GM23338 (cell line): ENCODE measurements around the gene VWCE.

Source experiments
- CREB1 ChIP-seq: fragments of 250-450 bp; sonication (Bioruptor Pico); IDR thresholded peaks from 2 replicates; pipeline ENCODE4 v1.5.0; 2020; ENCODE audit warnings: low read depth, mild to moderate bottlenecking, moderate library complexity
- EZH2 ChIP-seq: fragments of 200-600 bp; sonication (generic); IDR thresholded peaks from one replicate; pipeline ENCODE4 v1.8.0; 2017; ENCODE audit warnings: antibody characterized with exemption, mild to moderate bottlenecking, low read depth; ENCODE audit not compliant: unreplicated experiment
- EZH2phosphoT487 ChIP-seq: fragments of 200-600 bp; sonication (generic); IDR thresholded peaks from one replicate; pipeline ENCODE4 v1.8.1; 2018; ENCODE audit warnings: antibody characterized with exemption; ENCODE audit not compliant: unreplicated experiment
- JUNB ChIP-seq: IDR thresholded peaks from one replicate; pipeline ENCODE4 v1.6.1; 2016; ENCODE audit warnings: antibody characterized with exemption; ENCODE audit not compliant: unreplicated experiment
- NANOG ChIP-seq: IDR thresholded peaks from 2 replicates; pipeline ENCODE4 v1.6.1; 2016; ENCODE audit warnings: antibody characterized with exemption, borderline replicate concordance
- POLR2AphosphoS5 ChIP-seq: IDR thresholded peaks from 2 replicates; pipeline ENCODE4 v1.6.1; 2016; ENCODE audit warnings: antibody characterized with exemption, low read depth
- ZNF331 ChIP-seq: fragments of 250-450 bp; sonication (Bioruptor Pico); IDR thresholded peaks from 2 replicates; pipeline ENCODE4 v1.5.0; 2020; ENCODE audit warnings: low read depth, mild to moderate bottlenecking, moderate library complexity
- TF ChIP-seq, protein P1 (sequence below), 2 experiments: fragments of 200-600 bp in 1 of 2; sonication (generic) in 1 of 2; conservative IDR thresholded peaks; 2 replicates each; pipeline versions ENCODE4 v1.5.1 to v1.6.1; 2016 to 2017; ENCODE audit warnings: antibody characterized with exemption in 2 of 2, low read depth in 2 of 2, mild to moderate bottlenecking in 2 of 2, moderate library complexity in 1 of 2
- TF ChIP-seq, protein P2 (sequence below): IDR thresholded peaks from one replicate; pipeline ENCODE4 v1.6.1; 2018; ENCODE audit warnings: antibody characterized with exemption; ENCODE audit not compliant: unreplicated experiment
- TF ChIP-seq, protein P3 (sequence below): IDR thresholded peaks from 2 replicates; pipeline ENCODE4 v1.6.1; 2016; ENCODE audit warnings: antibody characterized with exemption
- TF ChIP-seq, protein P4 (sequence below): fragments of 250-450 bp; sonication (Bioruptor Pico); IDR thresholded peaks from 2 replicates; pipeline ENCODE4 v1.5.0; 2020; ENCODE audit warnings: mild to moderate bottlenecking, moderate library complexity

DNA sequence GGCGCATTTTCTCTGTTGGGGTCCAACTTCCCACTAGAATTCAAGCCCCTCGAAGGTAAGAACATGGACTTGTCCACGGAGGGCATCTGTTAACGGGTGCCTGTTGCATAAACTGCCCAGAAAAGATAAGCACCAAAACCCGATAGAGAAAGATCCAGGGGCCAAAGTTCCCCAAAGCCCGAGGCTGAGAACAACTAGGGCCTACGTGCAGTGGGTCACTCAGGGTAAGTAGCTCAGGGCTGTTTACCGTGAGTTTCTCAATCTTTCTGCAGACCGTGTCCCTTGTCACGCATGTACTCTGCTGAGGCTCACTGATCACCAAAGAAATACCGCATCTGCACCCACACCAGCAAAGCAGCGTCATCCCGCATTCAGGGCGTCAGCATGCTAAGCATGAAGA, 29.8 kb downstream of the VWCE start:
- TF ChIP-seq, protein P1, sequence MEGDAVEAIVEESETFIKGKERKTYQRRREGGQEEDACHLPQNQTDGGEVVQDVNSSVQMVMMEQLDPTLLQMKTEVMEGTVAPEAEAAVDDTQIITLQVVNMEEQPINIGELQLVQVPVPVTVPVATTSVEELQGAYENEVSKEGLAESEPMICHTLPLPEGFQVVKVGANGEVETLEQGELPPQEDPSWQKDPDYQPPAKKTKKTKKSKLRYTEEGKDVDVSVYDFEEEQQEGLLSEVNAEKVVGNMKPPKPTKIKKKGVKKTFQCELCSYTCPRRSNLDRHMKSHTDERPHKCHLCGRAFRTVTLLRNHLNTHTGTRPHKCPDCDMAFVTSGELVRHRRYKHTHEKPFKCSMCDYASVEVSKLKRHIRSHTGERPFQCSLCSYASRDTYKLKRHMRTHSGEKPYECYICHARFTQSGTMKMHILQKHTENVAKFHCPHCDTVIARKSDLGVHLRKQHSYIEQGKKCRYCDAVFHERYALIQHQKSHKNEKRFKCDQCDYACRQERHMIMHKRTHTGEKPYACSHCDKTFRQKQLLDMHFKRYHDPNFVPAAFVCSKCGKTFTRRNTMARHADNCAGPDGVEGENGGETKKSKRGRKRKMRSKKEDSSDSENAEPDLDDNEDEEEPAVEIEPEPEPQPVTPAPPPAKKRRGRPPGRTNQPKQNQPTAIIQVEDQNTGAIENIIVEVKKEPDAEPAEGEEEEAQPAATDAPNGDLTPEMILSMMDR (conservative IDR thresholded peaks at IDR 0.05; ENCODE audit: low read depth in 2 of 2): no peak
- TF ChIP-seq CREB1 (CRISPR knock-in tag): no peak
- no peak for TF ChIP-seq POLR2AphosphoS5
- no peak for TF ChIP-seq EZH2
- TF ChIP-seq, protein P2, sequence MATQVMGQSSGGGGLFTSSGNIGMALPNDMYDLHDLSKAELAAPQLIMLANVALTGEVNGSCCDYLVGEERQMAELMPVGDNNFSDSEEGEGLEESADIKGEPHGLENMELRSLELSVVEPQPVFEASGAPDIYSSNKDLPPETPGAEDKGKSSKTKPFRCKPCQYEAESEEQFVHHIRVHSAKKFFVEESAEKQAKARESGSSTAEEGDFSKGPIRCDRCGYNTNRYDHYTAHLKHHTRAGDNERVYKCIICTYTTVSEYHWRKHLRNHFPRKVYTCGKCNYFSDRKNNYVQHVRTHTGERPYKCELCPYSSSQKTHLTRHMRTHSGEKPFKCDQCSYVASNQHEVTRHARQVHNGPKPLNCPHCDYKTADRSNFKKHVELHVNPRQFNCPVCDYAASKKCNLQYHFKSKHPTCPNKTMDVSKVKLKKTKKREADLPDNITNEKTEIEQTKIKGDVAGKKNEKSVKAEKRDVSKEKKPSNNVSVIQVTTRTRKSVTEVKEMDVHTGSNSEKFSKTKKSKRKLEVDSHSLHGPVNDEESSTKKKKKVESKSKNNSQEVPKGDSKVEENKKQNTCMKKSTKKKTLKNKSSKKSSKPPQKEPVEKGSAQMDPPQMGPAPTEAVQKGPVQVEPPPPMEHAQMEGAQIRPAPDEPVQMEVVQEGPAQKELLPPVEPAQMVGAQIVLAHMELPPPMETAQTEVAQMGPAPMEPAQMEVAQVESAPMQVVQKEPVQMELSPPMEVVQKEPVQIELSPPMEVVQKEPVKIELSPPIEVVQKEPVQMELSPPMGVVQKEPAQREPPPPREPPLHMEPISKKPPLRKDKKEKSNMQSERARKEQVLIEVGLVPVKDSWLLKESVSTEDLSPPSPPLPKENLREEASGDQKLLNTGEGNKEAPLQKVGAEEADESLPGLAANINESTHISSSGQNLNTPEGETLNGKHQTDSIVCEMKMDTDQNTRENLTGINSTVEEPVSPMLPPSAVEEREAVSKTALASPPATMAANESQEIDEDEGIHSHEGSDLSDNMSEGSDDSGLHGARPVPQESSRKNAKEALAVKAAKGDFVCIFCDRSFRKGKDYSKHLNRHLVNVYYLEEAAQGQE: no peak
- TF ChIP-seq, protein P3, sequence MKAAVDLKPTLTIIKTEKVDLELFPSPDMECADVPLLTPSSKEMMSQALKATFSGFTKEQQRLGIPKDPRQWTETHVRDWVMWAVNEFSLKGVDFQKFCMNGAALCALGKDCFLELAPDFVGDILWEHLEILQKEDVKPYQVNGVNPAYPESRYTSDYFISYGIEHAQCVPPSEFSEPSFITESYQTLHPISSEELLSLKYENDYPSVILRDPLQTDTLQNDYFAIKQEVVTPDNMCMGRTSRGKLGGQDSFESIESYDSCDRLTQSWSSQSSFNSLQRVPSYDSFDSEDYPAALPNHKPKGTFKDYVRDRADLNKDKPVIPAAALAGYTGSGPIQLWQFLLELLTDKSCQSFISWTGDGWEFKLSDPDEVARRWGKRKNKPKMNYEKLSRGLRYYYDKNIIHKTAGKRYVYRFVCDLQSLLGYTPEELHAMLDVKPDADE: no peak
- TF ChIP-seq ZNF331 (CRISPR knock-in tag): no peak
- no peak for TF ChIP-seq NANOG
- no peak for TF ChIP-seq JUNB
- TF ChIP-seq EZH2phosphoT487: no peak
- TF ChIP-seq, protein P4, sequence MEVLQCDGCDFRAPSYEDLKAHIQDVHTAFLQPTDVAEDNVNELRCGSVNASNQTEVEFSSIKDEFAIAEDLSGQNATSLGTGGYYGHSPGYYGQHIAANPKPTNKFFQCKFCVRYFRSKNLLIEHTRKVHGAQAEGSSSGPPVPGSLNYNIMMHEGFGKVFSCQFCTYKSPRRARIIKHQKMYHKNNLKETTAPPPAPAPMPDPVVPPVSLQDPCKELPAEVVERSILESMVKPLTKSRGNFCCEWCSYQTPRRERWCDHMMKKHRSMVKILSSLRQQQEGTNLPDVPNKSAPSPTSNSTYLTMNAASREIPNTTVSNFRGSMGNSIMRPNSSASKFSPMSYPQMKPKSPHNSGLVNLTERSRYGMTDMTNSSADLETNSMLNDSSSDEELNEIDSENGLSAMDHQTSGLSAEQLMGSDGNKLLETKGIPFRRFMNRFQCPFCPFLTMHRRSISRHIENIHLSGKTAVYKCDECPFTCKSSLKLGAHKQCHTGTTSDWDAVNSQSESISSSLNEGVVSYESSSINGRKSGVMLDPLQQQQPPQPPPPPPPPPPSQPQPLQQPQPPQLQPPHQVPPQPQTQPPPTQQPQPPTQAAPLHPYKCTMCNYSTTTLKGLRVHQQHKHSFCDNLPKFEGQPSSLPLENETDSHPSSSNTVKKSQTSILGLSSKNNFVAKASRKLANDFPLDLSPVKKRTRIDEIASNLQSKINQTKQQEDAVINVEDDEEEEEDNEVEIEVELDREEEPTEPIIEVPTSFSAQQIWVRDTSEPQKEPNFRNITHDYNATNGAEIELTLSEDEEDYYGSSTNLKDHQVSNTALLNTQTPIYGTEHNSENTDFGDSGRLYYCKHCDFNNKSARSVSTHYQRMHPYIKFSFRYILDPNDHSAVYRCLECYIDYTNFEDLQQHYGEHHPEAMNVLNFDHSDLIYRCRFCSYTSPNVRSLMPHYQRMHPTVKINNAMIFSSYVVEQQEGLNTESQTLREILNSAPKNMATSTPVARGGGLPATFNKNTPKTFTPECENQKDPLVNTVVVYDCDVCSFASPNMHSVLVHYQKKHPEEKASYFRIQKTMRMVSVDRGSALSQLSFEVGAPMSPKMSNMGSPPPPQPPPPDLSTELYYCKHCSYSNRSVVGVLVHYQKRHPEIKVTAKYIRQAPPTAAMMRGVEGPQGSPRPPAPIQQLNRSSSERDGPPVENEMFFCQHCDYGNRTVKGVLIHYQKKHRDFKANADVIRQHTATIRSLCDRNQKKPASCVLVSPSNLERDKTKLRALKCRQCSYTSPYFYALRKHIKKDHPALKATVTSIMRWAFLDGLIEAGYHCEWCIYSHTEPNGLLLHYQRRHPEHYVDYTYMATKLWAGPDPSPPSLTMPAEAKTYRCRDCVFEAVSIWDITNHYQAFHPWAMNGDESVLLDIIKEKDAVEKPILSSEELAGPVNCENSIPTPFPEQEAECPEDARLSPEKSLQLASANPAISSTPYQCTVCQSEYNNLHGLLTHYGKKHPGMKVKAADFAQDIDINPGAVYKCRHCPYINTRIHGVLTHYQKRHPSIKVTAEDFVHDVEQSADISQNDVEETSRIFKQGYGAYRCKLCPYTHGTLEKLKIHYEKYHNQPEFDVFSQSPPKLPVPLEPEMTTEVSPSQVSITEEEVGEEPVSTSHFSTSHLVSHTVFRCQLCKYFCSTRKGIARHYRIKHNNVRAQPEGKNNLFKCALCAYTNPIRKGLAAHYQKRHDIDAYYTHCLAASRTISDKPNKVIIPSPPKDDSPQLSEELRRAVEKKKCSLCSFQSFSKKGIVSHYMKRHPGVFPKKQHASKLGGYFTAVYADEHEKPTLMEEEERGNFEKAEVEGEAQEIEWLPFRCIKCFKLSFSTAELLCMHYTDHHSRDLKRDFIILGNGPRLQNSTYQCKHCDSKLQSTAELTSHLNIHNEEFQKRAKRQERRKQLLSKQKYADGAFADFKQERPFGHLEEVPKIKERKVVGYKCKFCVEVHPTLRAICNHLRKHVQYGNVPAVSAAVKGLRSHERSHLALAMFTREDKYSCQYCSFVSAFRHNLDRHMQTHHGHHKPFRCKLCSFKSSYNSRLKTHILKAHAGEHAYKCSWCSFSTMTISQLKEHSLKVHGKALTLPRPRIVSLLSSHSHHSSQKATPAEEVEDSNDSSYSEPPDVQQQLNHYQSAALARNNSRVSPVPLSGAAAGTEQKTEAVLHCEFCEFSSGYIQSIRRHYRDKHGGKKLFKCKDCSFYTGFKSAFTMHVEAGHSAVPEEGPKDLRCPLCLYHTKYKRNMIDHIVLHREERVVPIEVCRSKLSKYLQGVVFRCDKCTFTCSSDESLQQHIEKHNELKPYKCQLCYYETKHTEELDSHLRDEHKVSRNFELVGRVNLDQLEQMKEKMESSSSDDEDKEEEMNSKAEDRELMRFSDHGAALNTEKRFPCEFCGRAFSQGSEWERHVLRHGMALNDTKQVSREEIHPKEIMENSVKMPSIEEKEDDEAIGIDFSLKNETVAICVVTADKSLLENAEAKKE (CRISPR knock-in tag): no peak
